Measurements from ENCODE around the gene PPP1R9A. TPM values are rescaled to one million over a fixed set of nuclear protein-coding genes. Genes with fewer than 3 reads are reported as not detected.
A peak's percentile ranks its signal among the peaks of the same experiment; 100 is the strongest.

PPP1R9A gene
- total RNA-seq, 1 donor: 0.45 TPM

DNA sequence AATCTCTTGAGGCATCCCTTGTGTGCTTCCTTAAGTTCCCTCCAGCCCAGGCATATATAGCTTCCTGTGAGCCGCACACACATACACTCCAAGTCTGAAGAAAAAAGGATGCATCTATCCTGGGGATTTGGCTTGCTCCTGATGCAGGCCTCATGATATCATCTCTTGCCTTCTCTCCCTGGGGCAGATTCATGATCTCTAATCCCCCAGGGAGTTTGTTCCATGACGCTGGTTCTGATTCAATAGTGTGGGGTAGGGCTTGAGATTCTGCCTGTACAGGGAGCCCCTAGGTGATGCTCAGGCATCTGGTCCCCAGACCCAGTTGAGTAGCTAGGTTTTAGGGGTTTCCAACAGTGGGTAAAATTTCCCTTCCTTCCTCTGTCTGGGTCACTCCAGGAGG is 415.5 kb downstream of the PPP1R9A start:
- no peak for DNase-seq (ENCODE audit: low read depth)
- TF ChIP-seq, protein P1, sequence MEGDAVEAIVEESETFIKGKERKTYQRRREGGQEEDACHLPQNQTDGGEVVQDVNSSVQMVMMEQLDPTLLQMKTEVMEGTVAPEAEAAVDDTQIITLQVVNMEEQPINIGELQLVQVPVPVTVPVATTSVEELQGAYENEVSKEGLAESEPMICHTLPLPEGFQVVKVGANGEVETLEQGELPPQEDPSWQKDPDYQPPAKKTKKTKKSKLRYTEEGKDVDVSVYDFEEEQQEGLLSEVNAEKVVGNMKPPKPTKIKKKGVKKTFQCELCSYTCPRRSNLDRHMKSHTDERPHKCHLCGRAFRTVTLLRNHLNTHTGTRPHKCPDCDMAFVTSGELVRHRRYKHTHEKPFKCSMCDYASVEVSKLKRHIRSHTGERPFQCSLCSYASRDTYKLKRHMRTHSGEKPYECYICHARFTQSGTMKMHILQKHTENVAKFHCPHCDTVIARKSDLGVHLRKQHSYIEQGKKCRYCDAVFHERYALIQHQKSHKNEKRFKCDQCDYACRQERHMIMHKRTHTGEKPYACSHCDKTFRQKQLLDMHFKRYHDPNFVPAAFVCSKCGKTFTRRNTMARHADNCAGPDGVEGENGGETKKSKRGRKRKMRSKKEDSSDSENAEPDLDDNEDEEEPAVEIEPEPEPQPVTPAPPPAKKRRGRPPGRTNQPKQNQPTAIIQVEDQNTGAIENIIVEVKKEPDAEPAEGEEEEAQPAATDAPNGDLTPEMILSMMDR (IDR thresholded peaks at IDR 0.05; ENCODE audit: insufficient read depth, low read length): no peak
- H3K4me3 ChIP-seq (ENCODE audit: low read depth, low read length): no peak overlapping the region

DNA sequence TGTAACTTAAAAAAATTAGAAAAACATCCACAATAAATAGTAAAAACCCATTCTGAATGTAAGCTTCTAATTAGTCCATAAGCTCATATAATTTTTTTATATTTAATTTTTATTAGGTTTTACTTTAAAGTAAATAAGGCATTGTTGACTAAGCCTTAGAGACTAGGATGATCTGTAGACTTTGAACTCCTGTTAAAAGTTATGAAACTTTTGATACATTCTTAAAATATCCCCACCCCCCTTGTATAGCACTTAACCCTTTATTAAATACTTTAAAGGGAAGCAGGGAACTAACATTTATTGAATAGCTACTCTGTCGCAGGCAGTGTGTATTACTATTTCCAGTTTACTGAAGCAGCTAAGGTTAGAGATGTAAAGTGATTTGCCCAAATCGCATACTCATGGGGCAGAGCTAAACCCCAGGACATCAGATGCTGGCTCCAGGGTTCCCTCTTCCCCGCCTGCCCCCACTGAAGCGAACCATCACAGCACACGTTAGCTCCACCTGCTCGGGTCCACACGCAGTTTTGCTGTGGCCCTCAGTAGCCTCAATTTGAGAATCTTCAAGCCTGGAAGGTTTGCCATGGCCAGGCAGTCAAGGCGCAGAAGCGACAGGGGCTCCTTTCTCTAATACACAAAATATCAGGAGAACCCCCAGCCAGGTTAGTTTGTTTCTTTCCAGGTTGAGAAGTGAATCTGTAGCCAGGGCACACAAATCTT is 416.2 kb downstream of the PPP1R9A start:
- no peak overlapping the region for H3K4me3 ChIP-seq (ENCODE audit: low read depth, low read length)
- TF ChIP-seq, protein P1 (IDR thresholded peaks at IDR 0.05; ENCODE audit: insufficient read depth, low read length): no peak
- no peak for DNase-seq (ENCODE audit: low read depth)

DNA sequence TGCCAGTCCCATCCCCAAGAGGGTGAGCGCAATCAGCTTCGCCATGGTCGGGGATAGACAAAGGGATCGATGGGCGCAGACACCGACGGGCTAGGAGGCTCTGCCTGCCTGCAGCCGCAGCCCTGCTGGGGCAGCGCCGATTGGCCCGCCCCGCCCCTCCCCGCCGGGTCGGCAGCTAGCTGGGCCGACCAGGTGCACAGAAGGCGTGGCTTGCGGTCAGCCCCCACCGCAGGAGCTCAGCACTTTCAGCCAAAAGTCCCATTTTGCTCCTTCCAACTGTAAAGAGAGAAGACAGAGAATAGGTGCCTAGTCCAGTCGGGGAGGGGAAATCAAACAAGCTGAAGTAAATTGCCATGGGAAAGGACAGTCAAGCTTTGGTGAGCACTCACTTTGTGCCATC is 417.0 kb downstream of the PPP1R9A start, which contains the start of gene PON1:
Gene PON1, minus strand, starts transcription at position 102 of the 400 bp plus-strand sequence. Its CDS starts 57 bp downstream, at position 45.
- DNase-seq (ENCODE audit: low read depth): no peak
- no peak within 1 kb of the TSS for H3K4me3 ChIP-seq (ENCODE audit: low read depth, low read length)
- TF ChIP-seq, protein P1 (IDR thresholded peaks at IDR 0.05; ENCODE audit: insufficient read depth, low read length): no peak

DNA sequence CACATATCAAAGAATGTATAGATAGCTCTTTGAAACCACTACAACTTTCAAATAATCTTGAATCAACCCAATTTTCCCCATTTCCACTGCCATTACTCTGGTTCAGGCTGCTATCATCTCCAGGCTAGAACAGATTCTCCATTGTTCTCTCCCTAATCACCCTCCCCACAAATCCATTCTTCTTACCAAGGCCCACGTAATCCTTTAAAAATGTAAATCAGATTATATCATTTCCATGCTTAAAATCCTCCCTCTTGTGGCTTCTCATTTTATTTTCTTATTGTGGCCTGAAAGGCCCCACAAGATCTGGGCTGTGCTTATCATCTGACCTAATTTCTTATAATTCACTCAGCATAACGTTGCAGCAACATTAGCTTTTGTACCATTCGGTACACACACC is 420.0 kb downstream of the PPP1R9A start:
- TF ChIP-seq, protein P1 (IDR thresholded peaks at IDR 0.05; ENCODE audit: insufficient read depth, low read length): no peak
- H3K4me3 ChIP-seq (ENCODE audit: low read depth, low read length): no peak overlapping the region
- DNase-seq (ENCODE audit: low read depth): peak; percentile 4

DNA sequence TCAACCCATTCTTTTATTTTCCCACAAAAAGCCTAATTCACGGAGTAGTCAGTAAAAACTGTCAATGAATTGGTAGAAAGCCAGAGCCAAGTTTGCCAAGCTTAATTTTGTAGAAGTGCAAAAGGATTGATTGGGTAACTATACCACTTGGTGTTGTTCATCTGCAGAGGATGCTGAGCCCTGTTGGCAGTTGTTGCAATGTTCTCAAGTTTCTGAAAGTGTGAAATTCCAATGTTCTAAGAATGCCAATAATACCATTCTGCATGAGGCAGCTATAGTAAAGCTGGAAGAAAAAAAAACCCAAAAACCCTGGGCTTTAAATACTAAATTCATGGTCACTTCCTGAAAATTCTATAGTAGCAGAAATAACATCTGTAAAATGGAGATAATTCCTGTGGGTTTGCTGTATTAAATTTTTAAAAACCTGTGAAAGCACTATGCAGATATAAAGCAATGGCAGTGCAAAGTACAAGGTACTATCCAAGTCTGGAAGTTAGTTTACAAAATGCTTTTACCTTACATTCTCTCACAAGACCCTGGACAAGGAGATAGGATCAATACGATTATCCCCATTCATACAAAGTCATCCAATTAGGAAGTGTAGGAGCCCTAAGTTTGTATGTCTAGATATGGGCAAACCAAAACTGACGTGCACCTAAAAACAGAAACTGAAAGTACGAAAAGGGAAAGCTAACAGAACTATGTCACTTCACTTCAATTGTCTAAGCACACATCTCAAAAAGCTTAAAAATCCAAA is 423.0 kb downstream of the PPP1R9A start:
- DNase-seq (ENCODE audit: low read depth): peak; percentile 9
- TF ChIP-seq, protein P1 (IDR thresholded peaks at IDR 0.05; ENCODE audit: insufficient read depth, low read length): no peak

DNA sequence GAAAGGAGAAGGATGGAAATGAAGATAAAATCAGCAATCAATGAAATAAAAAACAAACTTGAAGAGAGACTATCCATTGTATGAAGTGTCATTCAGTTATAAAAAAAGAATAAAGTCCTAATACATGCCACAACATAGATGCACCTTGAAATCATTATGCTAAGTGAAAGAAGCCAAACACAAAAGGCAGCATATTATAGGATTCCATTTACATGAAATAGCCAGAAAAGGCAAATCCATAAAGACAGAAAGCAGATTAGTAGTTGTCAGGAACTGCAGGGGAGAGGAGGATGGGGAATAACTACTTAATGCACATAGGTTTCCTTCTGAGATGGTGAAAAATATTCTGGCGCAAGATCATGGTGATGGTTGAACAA is 423.6 kb downstream of the PPP1R9A start:
- peak overlapping the region; percentile 51 for H3K4me3 ChIP-seq (ENCODE audit: low read depth, low read length)
- TF ChIP-seq, protein P1 (IDR thresholded peaks at IDR 0.05; ENCODE audit: insufficient read depth, low read length): no peak
- no peak for DNase-seq (ENCODE audit: low read depth)

More for the DNA sequence above, 423.0 kb downstream of the PPP1R9A start:
- peak overlapping the region; percentile 51 for H3K4me3 ChIP-seq (ENCODE audit: low read depth, low read length)

All from fibroblast of the aortic adventitia (primary cell).